IPS-18a (cell line): ENCODE data around the gene NOTCH4.
"Not testable (repeated sequence)": the region's sequence is repeated elsewhere in the genome, so short reads cannot be mapped to it uniquely, and the experiment has no call there.

ENCODE experiments used
- H3K27ac ChIP-seq: one replicate; pipeline ENCODE4 v1.5.1; 2013; ENCODE audit warnings: low read length
- H3K27me3 ChIP-seq: one replicate; pipeline ENCODE4 v1.6.1; 2013; ENCODE audit warnings: mild to moderate bottlenecking, low read length; ENCODE audit not compliant: control insufficient read depth, insufficient read depth
- H3K36me3 ChIP-seq: one replicate; pipeline ENCODE4 v1.6.1; 2013; ENCODE audit warnings: low read depth, low read length; ENCODE audit not compliant: control insufficient read depth
- H3K4me1 ChIP-seq: one replicate; pipeline ENCODE4 v1.6.1; 2013; ENCODE audit warnings: low read depth, low read length; ENCODE audit not compliant: control insufficient read depth
- H3K4me3 ChIP-seq: one replicate; pipeline ENCODE4 v1.5.1; 2013; ENCODE audit warnings: low read length
- H3K9ac ChIP-seq: one replicate; pipeline ENCODE4 v1.6.1; 2013; ENCODE audit warnings: mild to moderate bottlenecking, low read length, moderate library complexity
- H3K9me3 ChIP-seq: one replicate; pipeline ENCODE4 v1.6.1; 2013; ENCODE audit warnings: low read depth, low read length; ENCODE audit not compliant: control insufficient read depth

The NOTCH4 gene

GRCh38 chr6:32223258-32224235, at the start of gene NOTCH4:
TSS of gene NOTCH4 (minus strand) at chr6:32224067. CDS start at chr6:32223928, 139 bp downstream.
- Histone ChIP-seq H3K4me1 (no peaks in the 10 kb centered on the region), H3K9me3 (no peaks in the 10 kb centered on the region), H3K27ac (no peak within 1 kb of the TSS), H3K9ac (no peak within 1 kb of the TSS), H3K36me3 (no peaks in the 10 kb centered on the region), H3K4me3 (no peak within 1 kb of the TSS), H3K27me3 (no peaks in the 10 kb centered on the region)

GRCh38 chr6:32271429-32271828, 47.6 kb upstream of the NOTCH4 start:
- Histone ChIP-seq H3K4me1 (no peaks in the 10 kb centered on the region), H3K27ac (no peak overlapping the region)

GRCh38 chr6:32268459-32268858, 44.6 kb upstream of the NOTCH4 start:
- not testable (repeated sequence) for H3K27me3 ChIP-seq, H3K9me3 ChIP-seq, H3K4me1 ChIP-seq, H3K27ac ChIP-seq, H3K9ac ChIP-seq, H3K36me3 ChIP-seq, H3K4me3 ChIP-seq

More at GRCh38 chr6:32271429-32271828, 47.6 kb upstream of the NOTCH4 start:
- Histone ChIP-seq H3K36me3 (no peaks in the 10 kb centered on the region), H3K4me3 (no peak overlapping the region), H3K9ac (no peak overlapping the region), H3K27me3 (no peaks in the 10 kb centered on the region), H3K9me3 (peaks cover 2% of the 10 kb centered on the region)

- Histone ChIP-seq H3K36me3 (no peaks in the 10 kb centered on the region), H3K27me3 (no peaks in the 10 kb centered on the region), H3K9me3 (no peaks in the 10 kb centered on the region), H3K4me3 (no peak overlapping the region), H3K4me1 (no peaks in the 10 kb centered on the region), H3K27ac (no peak overlapping the region), H3K9ac (no peak overlapping the region)
Observed at GRCh38 chr6:32267035-32267434, 43.2 kb upstream of the NOTCH4 start.

GRCh38 chr6:32257262-32257661, 33.4 kb upstream of the NOTCH4 start:
- not testable (repeated sequence) for H3K27ac ChIP-seq, H3K27me3 ChIP-seq, H3K36me3 ChIP-seq, H3K4me3 ChIP-seq, H3K9me3 ChIP-seq, H3K9ac ChIP-seq
- peaks cover 14% of the 10 kb centered on the region for H3K4me1 ChIP-seq

- Histone ChIP-seq H3K36me3 (no peaks in the 10 kb centered on the region), H3K4me1 (peaks cover 14% of the 10 kb centered on the region), H3K27me3 (no peaks in the 10 kb centered on the region), H3K4me3 (peak overlapping the region; percentile 64), H3K9me3 (peaks cover 4% of the 10 kb centered on the region), H3K27ac (peak overlapping the region; percentile 97), H3K9ac (peak overlapping the region; percentile 82)
Observed at GRCh38 chr6:32255199-32256153, 31.6 kb upstream of the NOTCH4 start.

- H3K4me1 ChIP-seq: peaks cover 14% of the 10 kb centered on the region
Observed at GRCh38 chr6:32254761-32255198, 30.9 kb upstream of the NOTCH4 start.

GRCh38 chr6:32252331-32253009, 28.6 kb upstream of the NOTCH4 start:
- no peaks in the 10 kb centered on the region for H3K36me3 ChIP-seq
- H3K9me3 ChIP-seq: peaks cover 16% of the 10 kb centered on the region
- H3K9ac ChIP-seq: no peak overlapping the region
- H3K27ac ChIP-seq: no peak overlapping the region
- H3K4me1 ChIP-seq: peaks cover 14% of the 10 kb centered on the region
- no peak overlapping the region for H3K4me3 ChIP-seq
- H3K27me3 ChIP-seq: no peaks in the 10 kb centered on the region

More at GRCh38 chr6:32254761-32255198, 30.9 kb upstream of the NOTCH4 start:
- no peak overlapping the region for H3K27ac ChIP-seq
- no peaks in the 10 kb centered on the region for H3K27me3 ChIP-seq
- H3K9me3 ChIP-seq: peaks cover 5% of the 10 kb centered on the region
- no peaks in the 10 kb centered on the region for H3K36me3 ChIP-seq
- peak overlapping the region; percentile 64 for H3K4me3 ChIP-seq
- peak overlapping the region; percentile 82 for H3K9ac ChIP-seq

- Histone ChIP-seq H3K4me3 (no peak overlapping the region), H3K36me3 (no peaks in the 10 kb centered on the region), H3K9me3 (peaks cover 12% of the 10 kb centered on the region), H3K27me3 (no peaks in the 10 kb centered on the region), H3K9ac (no peak overlapping the region), H3K4me1 (peaks cover 5% of the 10 kb centered on the region), H3K27ac (no peak overlapping the region)
Observed at GRCh38 chr6:32249262-32249661, 25.4 kb upstream of the NOTCH4 start.

GRCh38 chr6:32247401-32247800, 23.5 kb upstream of the NOTCH4 start:
- Histone ChIP-seq H3K36me3 (no peaks in the 10 kb centered on the region), H3K4me3 (no peak overlapping the region), H3K27ac (no peak overlapping the region), H3K9ac (no peak overlapping the region), H3K4me1 (peaks cover under 1% of the 10 kb centered on the region), H3K9me3 (peaks cover 12% of the 10 kb centered on the region), H3K27me3 (no peaks in the 10 kb centered on the region)

- Histone ChIP-seq H3K4me3 (peak overlapping the region; percentile 2), H3K27me3 (no peaks in the 10 kb centered on the region), H3K9ac (no peak overlapping the region)
Observed at GRCh38 chr6:32244946-32245398, 21.1 kb upstream of the NOTCH4 start.

More at GRCh38 chr6:32244946-32245398, 21.1 kb upstream of the NOTCH4 start:
- Histone ChIP-seq H3K36me3 (no peaks in the 10 kb centered on the region), H3K9me3 (peaks cover 12% of the 10 kb centered on the region), H3K27ac (no peak overlapping the region), H3K4me1 (no peaks in the 10 kb centered on the region)
